ENCODE results near the gene SORCS2. TPM values are rescaled to one million over a fixed set of nuclear protein-coding genes. Genes with fewer than 3 reads are reported as not detected.

The SORCS2 gene
- total and polyA plus RNA-seq, 12 donors = 0.67 to 15.5 (median 1.3) TPM

- DNase-seq = no peak
- 85 to 93% (median 88%) methylated on average over 14 of the region's 14 CpGs for WGBS, 4 donors
- no peaks in the 10 kb centered on the region for H3K36me3 ChIP-seq (replicated peaks in 1 of 2)
- no peak for TF ChIP-seq POLR2A (IDR thresholded peaks at IDR 0.05)
- TF ChIP-seq CTCF (IDR thresholded peaks at IDR 0.05) = no peak
- H3K4me1 ChIP-seq (replicated peaks in 1 of 2) = peaks cover 0 to 12% of the 10 kb centered on the region in 2 donors
- no peak overlapping the region for H3K27ac ChIP-seq
- no peak overlapping the region for H3K4me3 ChIP-seq
- H3K9me3 ChIP-seq (replicated peaks in 1 of 3) = no peaks in the 10 kb centered on the region
- H3K27me3 ChIP-seq = no peaks in the 10 kb centered on the region
- intact Hi-C loops (cut with DNase I) = no loop called here
Observed at GRCh38 chr4:7204656-7205387, 12.5 kb downstream of the SORCS2 start.

GRCh38 chr4:7206385-7206784 lies 14.0 kb downstream of the SORCS2 start:
- intact Hi-C loops (cut with DNase I) = no loop called here
- H3K36me3 ChIP-seq (replicated peaks in 1 of 2) = no peaks in the 10 kb centered on the region
- TF ChIP-seq CTCF (IDR thresholded peaks at IDR 0.05) (no peak), POLR2A (IDR thresholded peaks at IDR 0.05) (no peak)
- no peaks in the 10 kb centered on the region for H3K9me3 ChIP-seq (replicated peaks in 1 of 3)
- peak overlapping the region in 2 of 5 donors; percentile 6 to 60 for H3K27ac ChIP-seq
- peak in 4 of 7 donors; percentile 38 to 56 (median 47) for DNase-seq
- peaks cover 0 to 12% of the 10 kb centered on the region in 2 donors for H3K4me1 ChIP-seq (replicated peaks in 1 of 2)
- 32 to 43% (median 41%) methylated on average over 8 to 9 of the region's 9 CpGs for WGBS, 4 donors
- H3K27me3 ChIP-seq = no peaks in the 10 kb centered on the region
- no peak overlapping the region for H3K4me3 ChIP-seq

GRCh38 chr4:7206911-7207567 lies 14.7 kb downstream of the SORCS2 start:
- Histone ChIP-seq H3K36me3 (replicated peaks in 1 of 2) (no peaks in the 10 kb centered on the region), H3K4me3 (no peak overlapping the region), H3K27ac (peak overlapping the region in 2 of 5 donors; percentile 56 to 60), H3K4me1 (replicated peaks in 1 of 2) (peaks cover 0 to 12% of the 10 kb centered on the region in 2 donors), H3K9me3 (replicated peaks in 1 of 3) (no peaks in the 10 kb centered on the region), H3K27me3 (no peaks in the 10 kb centered on the region)
- 33 to 52% (median 40%) methylated on average over 8 to 21 of the region's 21 CpGs for WGBS, 4 donors
- DNase-seq = peak; percentile 74 to 86 (median 85)
- intact Hi-C loops (cut with DNase I) = no loop called here
- no peak for TF ChIP-seq CTCF (IDR thresholded peaks at IDR 0.05)
- TF ChIP-seq POLR2A (IDR thresholded peaks at IDR 0.05) = no peak

GRCh38 chr4:7207628-7208231 lies 15.4 kb downstream of the SORCS2 start:
- H3K4me1 ChIP-seq (replicated peaks in 1 of 2) = peaks cover 0 to 12% of the 10 kb centered on the region in 2 donors
- H3K4me3 ChIP-seq = no peak overlapping the region
- H3K27me3 ChIP-seq = no peaks in the 10 kb centered on the region
- intact Hi-C loops (cut with DNase I) = no loop called here
- no peak for DNase-seq
- H3K36me3 ChIP-seq (replicated peaks in 1 of 2) = no peaks in the 10 kb centered on the region
- no peaks in the 10 kb centered on the region for H3K9me3 ChIP-seq (replicated peaks in 1 of 3)
- peak overlapping the region in 3 of 5 donors; percentile 32 to 85 (median 56) for H3K27ac ChIP-seq
- no peak for TF ChIP-seq CTCF (IDR thresholded peaks at IDR 0.05)
- no peak for TF ChIP-seq POLR2A (IDR thresholded peaks at IDR 0.05)
- WGBS, 4 donors = 64 to 74% (median 69%) methylated on average over 9 to 11 of the region's 11 CpGs
